Bladder microvascular endothelial cell (primary cell): ENCODE data around the gene DEFB129. TPM values are rescaled to one million over a fixed set of nuclear protein-coding genes. Genes with fewer than 3 reads are reported as not detected.

Experiments
- total RNA-seq: library from RNA; depleted of rRNA; stranded (reverse); fragments of >200 nt; gene quantifications from 2 replicates; pipeline ENCODE4 v1.2.3, GENCODE V29; 2014

The DEFB129 gene, protein sequence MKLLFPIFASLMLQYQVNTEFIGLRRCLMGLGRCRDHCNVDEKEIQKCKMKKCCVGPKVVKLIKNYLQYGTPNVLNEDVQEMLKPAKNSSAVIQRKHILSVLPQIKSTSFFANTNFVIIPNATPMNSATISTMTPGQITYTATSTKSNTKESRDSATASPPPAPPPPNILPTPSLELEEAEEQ
- not detected in 2 replicates for total RNA-seq

GRCh38 chr20:226958-227357, at the start of gene DEFB129:
Gene DEFB129 (plus strand): TSS chr20:227258. CDS start chr20:227289, 31 bp downstream.

DNA sequence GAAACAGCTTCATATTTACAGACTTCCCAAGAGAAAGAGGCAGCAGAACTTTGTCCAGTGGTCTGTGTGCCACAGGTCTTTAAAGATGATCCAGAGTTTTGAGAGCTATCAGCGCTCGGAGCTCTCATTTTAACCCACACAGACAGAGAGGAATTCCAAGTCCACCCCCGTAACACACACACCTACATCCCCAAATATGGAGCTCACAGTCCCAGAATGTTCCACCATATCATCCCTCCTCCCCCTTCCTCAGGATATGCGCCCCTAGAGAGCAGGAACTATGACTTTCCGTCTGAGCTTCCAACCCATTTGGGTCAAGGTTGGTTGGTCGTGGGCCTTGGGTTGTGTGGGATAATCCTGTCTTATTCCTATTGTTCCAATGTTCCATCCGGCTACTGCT, 37.4 kb upstream of the DEFB129 start, which contains the start of gene DEFB128:
TSS of gene DEFB128 (minus strand) at position 101 of the 400 bp plus-strand sequence. CDS start at position 13, 88 bp downstream.

GRCh38 chr20:257419-257818, 30.4 kb downstream of the DEFB129 start, which contains the start of gene DEFB132:
Gene DEFB132 (plus strand): TSS chr20:257724. CDS start chr20:257779, 55 bp downstream.

Other genes starting within 250 kb of the DEFB129 start
- not detected in 2 replicates for gene DEFB125, start 139.6 kb upstream of the DEFB129 start, total RNA-seq
- gene DEFB126, start 84.7 kb upstream of the DEFB129 start, total RNA-seq = not detected in 2 replicates
- not detected in 2 replicates for gene DEFB127, start 69.8 kb upstream of the DEFB129 start, total RNA-seq
- gene DEFB128, start 37.5 kb upstream of the DEFB129 start, total RNA-seq = not detected in 2 replicates
- gene DEFB132, start 30.5 kb downstream of the DEFB129 start, total RNA-seq = not detected in 2 replicates
- 3.6 and 4.2 TPM in 2 replicates for gene C20orf96, start 63.5 kb downstream of the DEFB129 start, total RNA-seq
- 13.4 and 14.6 TPM in 2 replicates for gene ZCCHC3, start 70.3 kb downstream of the DEFB129 start, total RNA-seq
- gene SOX12, start 98.3 kb downstream of the DEFB129 start, total RNA-seq = 3.6 and 5.1 TPM in 2 replicates
- 13.6 and 22.8 TPM in 2 replicates for gene NRSN2, start 119.9 kb downstream of the DEFB129 start, total RNA-seq
- 30.4 and 36.3 TPM in 2 replicates for gene TRIB3, start 153.5 kb downstream of the DEFB129 start, total RNA-seq
- 57.3 and 88.6 TPM in 2 replicates for gene RBCK1, start 181.0 kb downstream of the DEFB129 start, total RNA-seq
- 14.2 and 36.6 TPM in 2 replicates for gene TBC1D20, start 235.3 kb downstream of the DEFB129 start, total RNA-seq